Liver (tissue), 9 donors: ENCODE data around the gene SPTLC1. TPM values are rescaled to one million over a fixed set of nuclear protein-coding genes. Genes with fewer than 3 reads are reported as not detected.
"Not testable (repeated sequence)": the region's sequence is repeated elsewhere in the genome, so short reads cannot be mapped to it uniquely, and the experiment has no call there.

Experiments
- DNase-seq: peaks from one replicate; pipeline ENCODE4 v3.0.0-alpha.2; 2017; ENCODE audit warnings: low spot score
- H3K27ac ChIP-seq, 2 donors: one replicate each; pipeline ENCODE4 v1.7.0; 2013; ENCODE audit warnings: inconsistent platforms in 2 of 2, low read length in 2 of 2, control low read depth in 1 of 2, low read depth in 1 of 2, mild to moderate bottlenecking in 1 of 2
- H3K27me3 ChIP-seq, 4 donors: one replicate each; pipeline versions ENCODE4 v1.6.1 to v1.7.0; 2013; ENCODE audit warnings: low read length in 3 of 4, inconsistent platforms in 1 of 4, mild to moderate bottlenecking in 1 of 4, moderate library complexity in 1 of 4; ENCODE audit not compliant: control insufficient read depth in 4 of 4, insufficient read depth in 4 of 4
- H3K36me3 ChIP-seq, 4 donors: one replicate each; pipeline versions ENCODE4 v1.6.1 to v1.7.0; 2013; ENCODE audit warnings: low read length in 3 of 4, mild to moderate bottlenecking in 3 of 4, low read depth in 1 of 4, moderate library complexity in 1 of 4; ENCODE audit not compliant: control insufficient read depth in 4 of 4, insufficient read depth in 3 of 4
- H3K4me1 ChIP-seq, 4 donors: one replicate each; pipeline versions ENCODE4 v1.6.1 to v1.7.0; 2013; ENCODE audit warnings: low read length in 3 of 4, mild to moderate bottlenecking in 3 of 4, moderate library complexity in 1 of 4; ENCODE audit not compliant: control insufficient read depth in 4 of 4, insufficient read depth in 4 of 4
- H3K4me3 ChIP-seq, 3 donors: one replicate each; pipeline versions ENCODE4 v1.6.1 to v1.7.0; 2013; ENCODE audit warnings: low read length in 3 of 3, control low read depth in 1 of 3, low read depth in 1 of 3, mild to moderate bottlenecking in 1 of 3
- H3K9ac ChIP-seq, 2 donors: one replicate each; pipeline ENCODE4 v1.7.0; 2013; ENCODE audit warnings: low read length in 2 of 2, mild to moderate bottlenecking in 2 of 2, moderate library complexity in 2 of 2, control low read depth in 1 of 2, low read depth in 1 of 2
- H3K9me3 ChIP-seq, 4 donors: one replicate each; pipeline versions ENCODE4 v1.6.1 to v1.7.0; 2013; ENCODE audit warnings: low read length in 3 of 4; ENCODE audit not compliant: control insufficient read depth in 4 of 4
- ATF3 ChIP-seq: IDR thresholded peaks from 2 replicates; pipeline ENCODE4 v1.6.1; 2016; ENCODE audit warnings: antibody characterized with exemption
- CTCF ChIP-seq: fragments of 150-350 bp; IDR thresholded peaks from 2 replicates; pipeline ENCODE4 v1.5.1; 2017; ENCODE audit warnings: improper control_type of control experiment, low read depth, low read length; ENCODE audit not compliant: missing input control
- RAD21 ChIP-seq, 2 donors: IDR thresholded peaks; 2 replicates each; pipeline ENCODE4 v1.6.1; 2016; ENCODE audit warnings: antibody characterized with exemption in 2 of 2, mild to moderate bottlenecking in 2 of 2
- RXRA ChIP-seq, 2 donors: IDR thresholded peaks; 2 replicates each; pipeline ENCODE4 v1.6.1; 2017 to 2018; ENCODE audit warnings: antibody characterized with exemption in 2 of 2, mild to moderate bottlenecking in 1 of 2
- TAF1 ChIP-seq: conservative IDR thresholded peaks from 2 replicates; pipeline ENCODE4 v1.6.1; 2016; ENCODE audit warnings: antibody characterized with exemption, mild to moderate bottlenecking
- WGBS: extraction: QIAGEN DNeasy Blood & Tissue Kit; methylation state at CpG from one replicate; pipeline ENCODE4 v1.1.7; 2013; 5-methylcytosine and 5-hydroxymethylcytosine counted together
- polyA plus RNA-seq, 2 donors: library from polyadenylated mRNA; stranded (reverse) in 1 of 2; unstranded in 1 of 2; fragments of 200-250 nt in 1 of 2; fragments of >200 nt in 1 of 2; fragmentation: Nextera tagmentation in 1 of 2; extraction: Ambion mirVana in 1 of 2; gene quantifications; one replicate each; pipeline versions ENCODE4 v1.2.1 to v1.2.3, GENCODE V29; 2013 to 2015
- total RNA-seq, 2 donors: library from RNA; depleted of rRNA; stranded (reverse); fragments of >200 nt; gene quantifications; one replicate each; pipeline ENCODE4 v1.2.3, GENCODE V29; 2014
- TF ChIP-seq, protein P1 (sequence below): IDR thresholded peaks from 2 replicates; pipeline ENCODE4 v1.6.1; 2016; ENCODE audit warnings: antibody characterized with exemption, mild to moderate bottlenecking
- donor health status: healthy.
- donor health status: healthy.
- donor health status: healthy.
- donor health status: healthy.
- donor health status: healthy.

Gene SPTLC1
- total and polyA plus RNA-seq, 4 donors, result 9.9 to 38.0 (median 19.8) TPM

GRCh38 chr9:92138960-92139540 is 23.8 kb upstream of the SPTLC1 start:
- TF ChIP-seq RAD21 (IDR thresholded peaks at IDR 0.05) (peak in 1 of 2 donors; percentile 11), CTCF (peak; percentile 19)
- not testable (repeated sequence) for H3K27ac ChIP-seq, H3K9me3 ChIP-seq, H3K4me3 ChIP-seq, H3K27me3 ChIP-seq, DNase-seq, H3K36me3 ChIP-seq, H3K9ac ChIP-seq
- 91% methylated on average over 5 of the region's 5 CpGs for WGBS
- peaks cover 4 to 22% (median 14%) of the 10 kb centered on the region in 4 donors for H3K4me1 ChIP-seq

- Histone ChIP-seq H3K4me1 (peaks cover 4 to 26% (median 15%) of the 10 kb centered on the region in 4 donors), H3K9me3 (no peaks in the 10 kb centered on the region), H3K27me3 (no peaks in the 10 kb centered on the region), H3K36me3 (no peaks in the 10 kb centered on the region), H3K4me3 (no peak overlapping the region), H3K27ac (no peak overlapping the region), H3K9ac (no peak overlapping the region)
- WGBS, result 53% methylated on average over 22 of the region's 22 CpGs
- DNase-seq, result peak; percentile 82
- no peak for TF ChIP-seq RXRA (IDR thresholded peaks at IDR 0.05)
- TF ChIP-seq, protein P1, sequence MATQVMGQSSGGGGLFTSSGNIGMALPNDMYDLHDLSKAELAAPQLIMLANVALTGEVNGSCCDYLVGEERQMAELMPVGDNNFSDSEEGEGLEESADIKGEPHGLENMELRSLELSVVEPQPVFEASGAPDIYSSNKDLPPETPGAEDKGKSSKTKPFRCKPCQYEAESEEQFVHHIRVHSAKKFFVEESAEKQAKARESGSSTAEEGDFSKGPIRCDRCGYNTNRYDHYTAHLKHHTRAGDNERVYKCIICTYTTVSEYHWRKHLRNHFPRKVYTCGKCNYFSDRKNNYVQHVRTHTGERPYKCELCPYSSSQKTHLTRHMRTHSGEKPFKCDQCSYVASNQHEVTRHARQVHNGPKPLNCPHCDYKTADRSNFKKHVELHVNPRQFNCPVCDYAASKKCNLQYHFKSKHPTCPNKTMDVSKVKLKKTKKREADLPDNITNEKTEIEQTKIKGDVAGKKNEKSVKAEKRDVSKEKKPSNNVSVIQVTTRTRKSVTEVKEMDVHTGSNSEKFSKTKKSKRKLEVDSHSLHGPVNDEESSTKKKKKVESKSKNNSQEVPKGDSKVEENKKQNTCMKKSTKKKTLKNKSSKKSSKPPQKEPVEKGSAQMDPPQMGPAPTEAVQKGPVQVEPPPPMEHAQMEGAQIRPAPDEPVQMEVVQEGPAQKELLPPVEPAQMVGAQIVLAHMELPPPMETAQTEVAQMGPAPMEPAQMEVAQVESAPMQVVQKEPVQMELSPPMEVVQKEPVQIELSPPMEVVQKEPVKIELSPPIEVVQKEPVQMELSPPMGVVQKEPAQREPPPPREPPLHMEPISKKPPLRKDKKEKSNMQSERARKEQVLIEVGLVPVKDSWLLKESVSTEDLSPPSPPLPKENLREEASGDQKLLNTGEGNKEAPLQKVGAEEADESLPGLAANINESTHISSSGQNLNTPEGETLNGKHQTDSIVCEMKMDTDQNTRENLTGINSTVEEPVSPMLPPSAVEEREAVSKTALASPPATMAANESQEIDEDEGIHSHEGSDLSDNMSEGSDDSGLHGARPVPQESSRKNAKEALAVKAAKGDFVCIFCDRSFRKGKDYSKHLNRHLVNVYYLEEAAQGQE, result no peak
- TF ChIP-seq ATF3, result no peak
- peak; percentile 56 for TF ChIP-seq CTCF
- no peak for TF ChIP-seq TAF1
- TF ChIP-seq RAD21 (IDR thresholded peaks at IDR 0.05), result peak; percentile 57 to 75
Measured at GRCh38 chr9:92138157-92138959, 23.1 kb upstream of the SPTLC1 start.
